Loucy (cell line): Measurements from ENCODE around the gene HEG1.

ENCODE experiments used
- CTCF ChIP-seq: fragments of 200-600 bp; sonication (generic); conservative IDR thresholded peaks from 2 replicates; pipeline ENCODE4 v1.5.1; 2014; ENCODE audit warnings: mild to moderate bottlenecking, antibody characterized with exemption, low read length
- EZH2phosphoT487 ChIP-seq: fragments of 200-600 bp; IDR thresholded peaks from 2 replicates; pipeline ENCODE4 v1.6.1; 2018; ENCODE audit warnings: antibody characterized with exemption, mild to moderate bottlenecking, moderate library complexity, borderline replicate concordance

- TF ChIP-seq CTCF, result no peak
- no peak for TF ChIP-seq EZH2phosphoT487
Measured at GRCh38 chr3:125058529-125058928, 2.7 kb upstream of the HEG1 start.
